HG03064 (cell line): ENCODE data around the gene UBALD1.
A peak's percentile ranks its signal among the peaks of the same experiment; 100 is the strongest.

Experiments
- ATAC-seq: cut with Tn5 transposase; IDR thresholded peaks from one replicate; pipeline ENCODE4 v1.9.1; 2021; ENCODE audit warnings: low read depth; ENCODE audit not compliant: unreplicated experiment

UBALD1 gene

GRCh38 chr16:4646773-4647643, 32.3 kb upstream of the UBALD1 start:
- ATAC-seq: no peak

DNA sequence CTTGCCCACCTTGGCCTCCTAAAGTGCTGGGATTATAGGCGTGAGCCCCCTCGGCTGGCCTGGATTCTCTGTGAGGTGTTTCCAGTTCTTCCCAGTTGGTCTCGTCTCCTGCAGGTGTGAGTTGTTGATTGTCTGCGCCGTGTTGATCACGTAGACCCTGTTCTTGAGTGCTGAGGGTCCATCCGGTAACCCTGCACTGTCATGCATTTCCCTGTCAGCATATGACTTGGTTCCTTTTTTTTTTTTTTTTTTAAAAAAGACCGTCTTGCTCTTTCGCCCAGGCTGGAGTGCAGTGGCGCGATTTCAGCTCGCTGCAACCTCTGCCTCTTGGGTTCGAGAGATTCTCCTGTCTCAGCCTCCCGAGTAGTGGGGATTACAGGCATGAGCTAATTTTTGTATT, 27.2 kb upstream of the UBALD1 start:
- no peak for ATAC-seq

DNA sequence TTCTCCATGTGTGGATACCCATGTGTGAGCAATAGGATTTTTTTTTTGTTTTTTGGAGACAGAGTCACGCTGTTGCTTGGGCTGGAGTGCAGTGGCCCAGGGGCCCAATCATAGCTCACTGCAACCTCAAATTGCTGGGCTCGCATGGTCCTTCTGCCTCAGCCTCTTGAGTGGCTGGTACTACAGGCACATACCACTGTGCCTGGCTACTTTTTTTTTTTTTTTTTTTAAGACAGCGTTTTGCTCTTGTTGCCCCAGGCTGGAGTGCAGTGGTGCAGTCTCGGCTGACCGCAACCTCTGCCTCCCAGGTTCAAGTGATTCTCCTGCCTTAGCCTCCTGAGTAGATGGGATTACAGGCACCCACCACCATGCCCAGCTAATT, 26.6 kb upstream of the UBALD1 start:
- no peak for ATAC-seq

- ATAC-seq: no peak
Measured at GRCh38 chr16:4640572-4641305, 26.1 kb upstream of the UBALD1 start.

DNA sequence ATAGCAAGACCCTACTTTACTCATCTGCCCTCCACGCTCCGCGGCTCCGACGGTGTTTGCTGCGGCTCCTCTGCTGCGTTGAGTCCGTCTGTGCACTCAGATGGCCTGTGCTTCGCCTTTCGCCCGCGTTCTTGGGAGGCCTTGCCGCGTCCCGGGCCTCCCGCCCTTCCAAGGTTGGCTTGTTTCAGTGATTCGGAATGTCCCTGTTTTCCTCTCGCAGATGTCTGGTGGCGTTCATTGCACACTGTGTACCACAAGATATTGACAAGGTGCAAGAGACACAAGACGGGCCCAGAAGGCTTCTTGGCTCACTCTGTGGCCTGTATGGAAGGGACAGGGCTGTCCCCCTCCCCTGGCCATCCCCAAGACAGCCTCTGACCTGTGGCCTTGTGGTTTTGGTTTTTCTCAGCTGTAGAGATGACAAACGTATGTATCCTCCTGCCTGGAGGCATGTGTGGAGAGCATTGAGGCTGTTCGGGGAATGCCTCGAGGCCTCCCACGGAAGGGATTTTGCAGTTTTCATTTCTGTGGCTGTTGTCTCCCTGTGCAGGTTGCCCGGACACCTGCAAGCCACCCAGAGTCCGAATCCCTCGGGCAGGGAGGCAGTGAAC, 25.3 kb upstream of the UBALD1 start:
- no peak for ATAC-seq

- no peak for ATAC-seq
Measured at GRCh38 chr16:4637501-4638166, 22.9 kb upstream of the UBALD1 start.

- no peak for ATAC-seq
Measured at GRCh38 chr16:4636196-4636595, 21.5 kb upstream of the UBALD1 start.

DNA sequence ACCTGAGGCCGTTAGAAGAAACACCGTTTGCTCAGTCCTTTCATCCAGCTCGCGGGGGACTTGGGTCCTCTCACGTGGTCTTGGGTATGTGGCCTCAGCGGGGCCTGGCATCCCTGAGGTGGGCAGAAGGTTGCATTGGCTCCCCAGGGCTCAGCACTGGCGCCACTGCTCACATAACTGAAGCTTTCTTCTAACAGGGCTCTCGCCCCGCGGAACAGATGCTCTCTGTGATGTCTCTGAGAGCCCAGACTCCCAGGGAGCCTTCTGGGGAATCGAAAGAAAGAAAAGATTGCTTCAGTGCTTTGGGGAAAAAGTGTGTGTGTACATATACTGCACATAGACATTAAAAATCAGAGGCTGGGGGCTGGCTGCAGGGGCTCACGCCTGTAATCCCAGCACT, 20.1 kb upstream of the UBALD1 start:
- ATAC-seq: no peak

- ATAC-seq: no peak
Measured at GRCh38 chr16:4633910-4634635, 19.4 kb upstream of the UBALD1 start.

- no peak for ATAC-seq
Measured at GRCh38 chr16:4631444-4631843, 16.8 kb upstream of the UBALD1 start.

- no peak for ATAC-seq
Measured at GRCh38 chr16:4628283-4628682, 13.6 kb upstream of the UBALD1 start.

DNA sequence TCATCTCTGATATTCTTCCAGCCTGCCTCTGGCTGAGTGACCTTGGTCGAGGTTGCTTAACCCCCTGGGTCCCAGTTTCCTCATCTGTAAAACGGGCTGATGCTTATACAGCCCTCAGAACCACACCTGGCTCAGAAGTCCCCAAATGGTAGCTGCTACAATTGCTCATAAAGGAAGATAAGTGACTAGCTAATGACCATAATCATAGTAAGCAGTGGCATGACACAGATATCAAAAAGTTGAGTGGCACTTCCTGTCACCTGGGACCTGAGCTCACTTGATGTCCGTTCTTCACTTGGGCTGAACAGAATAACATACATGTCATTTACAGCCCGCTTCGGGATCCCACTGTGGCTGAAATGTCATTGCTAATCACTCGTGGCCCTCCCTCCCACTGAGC, 11.7 kb upstream of the UBALD1 start:
- ATAC-seq: no peak

GRCh38 chr16:4625560-4626159, 11.0 kb upstream of the UBALD1 start:
- ATAC-seq: peak; percentile 14

- ATAC-seq: peak; percentile 48
Measured at GRCh38 chr16:4624827-4625559, 10.3 kb upstream of the UBALD1 start.

GRCh38 chr16:4624015-4624826, 9.5 kb upstream of the UBALD1 start, which contains the start of gene MGRN1:
Gene MGRN1 (plus strand): TSS chr16:4624826. CDS start chr16:4624961, 135 bp downstream.
- peak; percentile 74 for ATAC-seq

GRCh38 chr16:4623593-4623992, 8.9 kb upstream of the UBALD1 start:
- ATAC-seq: no peak

- ATAC-seq: no peak
Measured at GRCh38 chr16:4618645-4619418, 4.1 kb upstream of the UBALD1 start.

GRCh38 chr16:4617880-4618279, 3.2 kb upstream of the UBALD1 start:
- no peak for ATAC-seq
